GM18508 (cell line): ENCODE results near the gene TERT.

ENCODE experiments used
- ATAC-seq: cut with Tn5 transposase; IDR thresholded peaks from one replicate; pipeline ENCODE4 v1.9.1; 2021; ENCODE audit warnings: moderate number of reproducible peaks; ENCODE audit not compliant: insufficient read depth, unreplicated experiment

TERT gene

GRCh38 chr5:1211701-1212100 is 83.2 kb downstream of the TERT start:
- no peak for ATAC-seq

GRCh38 chr5:1210832-1211251 is 84.0 kb downstream of the TERT start:
- no peak for ATAC-seq

- ATAC-seq = no peak
These were observed 84.7 kb downstream of the TERT start for GRCh38 chr5:1209896-1210776.

- ATAC-seq = no peak
These were observed 85.4 kb downstream of the TERT start for GRCh38 chr5:1209489-1209852.

GRCh38 chr5:1208743-1209488 is 86.0 kb downstream of the TERT start:
- no peak for ATAC-seq

- no peak for ATAC-seq
These were observed 86.6 kb downstream of the TERT start for GRCh38 chr5:1208221-1208742.

GRCh38 chr5:1207555-1207954 is 87.3 kb downstream of the TERT start:
- no peak for ATAC-seq

- ATAC-seq = no peak
These were observed 88.1 kb downstream of the TERT start for GRCh38 chr5:1206521-1207412.

GRCh38 chr5:1205255-1206180 is 89.3 kb downstream of the TERT start:
- no peak for ATAC-seq

- ATAC-seq = no peak
These were observed 90.1 kb downstream of the TERT start for GRCh38 chr5:1204693-1205242.

- no peak for ATAC-seq
These were observed 90.7 kb downstream of the TERT start for GRCh38 chr5:1203968-1204692.

GRCh38 chr5:1203311-1203967 is 91.4 kb downstream of the TERT start:
- ATAC-seq = no peak
